GM18499 (cell line): ENCODE measurements around the gene SPRING1.

Experiments
- ATAC-seq: cut with Tn5 transposase; IDR thresholded peaks from one replicate; pipeline ENCODE4 v1.9.1; 2021; ENCODE audit warnings: moderate number of reproducible peaks; ENCODE audit not compliant: insufficient read depth, unreplicated experiment

The SPRING1 gene

GRCh38 chr12:116689979-116690744 lies 47.7 kb downstream of the SPRING1 start:
- no peak for ATAC-seq

- ATAC-seq = no peak
Observed at GRCh38 chr12:116689521-116689920, 48.3 kb downstream of the SPRING1 start.
